Gastrocnemius medialis (tissue), 4 donors: ENCODE data around the gene ADRM1. TPM values are rescaled to one million over a fixed set of nuclear protein-coding genes. Genes with fewer than 3 reads are reported as not detected.

ENCODE experiments used
- ATAC-seq, 2 donors: fragments of 150-250 bp; one replicate each; pipeline ENCODE4 v1.9.1; 2016
- DNase-seq, 2 donors: peaks; one replicate each; pipeline ENCODE4 v3.0.0-alpha.2; 2019
- H3K27ac ChIP-seq, 4 donors: fragments of 200-600 bp; sonication (generic); 1 replicate in 1 of 4; 2 replicates in 3 of 4; pipeline ENCODE4 v1.5.1; 2016 to 2018; ENCODE audit warnings: mild to moderate bottlenecking in 2 of 4, moderate library complexity in 1 of 4
- H3K27me3 ChIP-seq, 3 donors: fragments of 200-600 bp; sonication (generic) in 2 of 3; 1 replicate in 1 of 3; 2 replicates in 2 of 3; pipeline versions ENCODE4 v1.5.1 to v1.6.0; 2016 to 2019; ENCODE audit warnings: mild to moderate bottlenecking in 1 of 3, moderate library complexity in 1 of 3
- H3K36me3 ChIP-seq, 2 donors: fragments of 200-600 bp; sonication (generic) in 1 of 2; one replicate each; pipeline ENCODE4 v1.5.1; 2017 to 2018
- H3K4me1 ChIP-seq, 2 donors: fragments of 200-600 bp; sonication (generic) in 1 of 2; one replicate each; pipeline ENCODE4 v1.5.1; 2016 to 2017; ENCODE audit warnings: mild to moderate bottlenecking in 2 of 2
- H3K4me3 ChIP-seq, 4 donors: fragments of 200-600 bp; sonication (generic) in 3 of 4; 1 replicate in 1 of 4; 2 replicates in 3 of 4; pipeline ENCODE4 v1.5.1; 2016 to 2019; ENCODE audit warnings: mild to moderate bottlenecking in 2 of 4
- H3K9me3 ChIP-seq, 3 donors: fragments of 200-600 bp; sonication (generic) in 2 of 3; 1 replicate in 1 of 3; 2 replicates in 2 of 3; pipeline ENCODE4 v1.5.1; 2016 to 2019
- POLR2A ChIP-seq, 2 donors: fragments of 450-650 bp; IDR thresholded peaks; one replicate each; pipeline ENCODE4 v1.6.1; 2017; ENCODE audit warnings: antibody characterized with exemption in 2 of 2, mild to moderate bottlenecking in 2 of 2, moderate library complexity in 2 of 2
- in situ Hi-C, 4 donors: fragments of 200-750 bp; cut with MboI; loops; one replicate each; pipeline versions ENCODE4 v1.15.0 to v1.8.0; 2017; ENCODE audit warnings: low sequenced_read_pairs in 4 of 4
- intact Hi-C: fragments of 100-400 bp; cut with DNase I; formaldehyde crosslinking; loops from one replicate; pipeline ENCODE4 v1.15.1; 2023; ENCODE audit warnings: low total_unique reads
- total RNA-seq, 4 donors: library from RNA; depleted of rRNA; stranded (reverse); fragments of >200 nt; gene quantifications; one replicate each; pipeline versions ENCODE4 v1.1.0 to v1.2.3, GENCODE V29; 2016
- TF ChIP-seq, protein P1 (sequence below), 5 experiments: fragments of 450-650 bp in 3 of 5; fragments of 200-600 bp in 2 of 5; sonication (generic) in 2 of 5; IDR thresholded peaks in 4 of 5; conservative IDR thresholded peaks in 1 of 5; 1 replicate in 4 of 5; 2 replicates in 1 of 5; pipeline ENCODE4 v1.5.1; 2016 to 2019; ENCODE audit warnings: antibody characterized with exemption in 5 of 5, mild to moderate bottlenecking in 3 of 5, moderate library complexity in 3 of 5

ADRM1 gene
- total RNA-seq, 4 donors from 2014 or later = 389 to 644 (median 611) TPM

GRCh38 chr20:62318400-62319345 lies 15.9 kb downstream of the ADRM1 start:
- no peak for DNase-seq
- intact Hi-C loops = no loop called here

GRCh38 chr20:62319346-62319909 lies 16.6 kb downstream of the ADRM1 start:
- ATAC-seq (no peak), DNase-seq (no peak)
- Histone ChIP-seq H3K27ac (no peak overlapping the region), H3K36me3 (peaks cover 0 to 17% of the 10 kb centered on the region in 2 donors), H3K9me3 (no peaks in the 10 kb centered on the region), H3K27me3 (no peaks in the 10 kb centered on the region), H3K4me1 (no peaks in the 10 kb centered on the region), H3K4me3 (no peak overlapping the region)
- intact Hi-C loops (no loop called here), in situ Hi-C loops (no loop called here)
- TF ChIP-seq, protein P1, sequence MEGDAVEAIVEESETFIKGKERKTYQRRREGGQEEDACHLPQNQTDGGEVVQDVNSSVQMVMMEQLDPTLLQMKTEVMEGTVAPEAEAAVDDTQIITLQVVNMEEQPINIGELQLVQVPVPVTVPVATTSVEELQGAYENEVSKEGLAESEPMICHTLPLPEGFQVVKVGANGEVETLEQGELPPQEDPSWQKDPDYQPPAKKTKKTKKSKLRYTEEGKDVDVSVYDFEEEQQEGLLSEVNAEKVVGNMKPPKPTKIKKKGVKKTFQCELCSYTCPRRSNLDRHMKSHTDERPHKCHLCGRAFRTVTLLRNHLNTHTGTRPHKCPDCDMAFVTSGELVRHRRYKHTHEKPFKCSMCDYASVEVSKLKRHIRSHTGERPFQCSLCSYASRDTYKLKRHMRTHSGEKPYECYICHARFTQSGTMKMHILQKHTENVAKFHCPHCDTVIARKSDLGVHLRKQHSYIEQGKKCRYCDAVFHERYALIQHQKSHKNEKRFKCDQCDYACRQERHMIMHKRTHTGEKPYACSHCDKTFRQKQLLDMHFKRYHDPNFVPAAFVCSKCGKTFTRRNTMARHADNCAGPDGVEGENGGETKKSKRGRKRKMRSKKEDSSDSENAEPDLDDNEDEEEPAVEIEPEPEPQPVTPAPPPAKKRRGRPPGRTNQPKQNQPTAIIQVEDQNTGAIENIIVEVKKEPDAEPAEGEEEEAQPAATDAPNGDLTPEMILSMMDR (IDR thresholded peaks at IDR 0.05 in 4 of 5, conservative IDR thresholded peaks at IDR 0.05 in 1 of 5) = no peak
- no peak for TF ChIP-seq POLR2A (IDR thresholded peaks at IDR 0.05)

More at GRCh38 chr20:62318400-62319345, 15.9 kb downstream of the ADRM1 start:
- peaks cover 0 to 16% of the 10 kb centered on the region in 2 donors for H3K36me3 ChIP-seq
- ATAC-seq = no peak
- in situ Hi-C loops = no loop called here
- H3K9me3 ChIP-seq = no peaks in the 10 kb centered on the region
- H3K4me3 ChIP-seq = no peak overlapping the region
- no peaks in the 10 kb centered on the region for H3K4me1 ChIP-seq
- H3K27me3 ChIP-seq = no peaks in the 10 kb centered on the region
- no peak for TF ChIP-seq POLR2A (IDR thresholded peaks at IDR 0.05)
- TF ChIP-seq, protein P1 (IDR thresholded peaks at IDR 0.05 in 4 of 5, conservative IDR thresholded peaks at IDR 0.05 in 1 of 5) = no peak
- no peak overlapping the region for H3K27ac ChIP-seq

DNA sequence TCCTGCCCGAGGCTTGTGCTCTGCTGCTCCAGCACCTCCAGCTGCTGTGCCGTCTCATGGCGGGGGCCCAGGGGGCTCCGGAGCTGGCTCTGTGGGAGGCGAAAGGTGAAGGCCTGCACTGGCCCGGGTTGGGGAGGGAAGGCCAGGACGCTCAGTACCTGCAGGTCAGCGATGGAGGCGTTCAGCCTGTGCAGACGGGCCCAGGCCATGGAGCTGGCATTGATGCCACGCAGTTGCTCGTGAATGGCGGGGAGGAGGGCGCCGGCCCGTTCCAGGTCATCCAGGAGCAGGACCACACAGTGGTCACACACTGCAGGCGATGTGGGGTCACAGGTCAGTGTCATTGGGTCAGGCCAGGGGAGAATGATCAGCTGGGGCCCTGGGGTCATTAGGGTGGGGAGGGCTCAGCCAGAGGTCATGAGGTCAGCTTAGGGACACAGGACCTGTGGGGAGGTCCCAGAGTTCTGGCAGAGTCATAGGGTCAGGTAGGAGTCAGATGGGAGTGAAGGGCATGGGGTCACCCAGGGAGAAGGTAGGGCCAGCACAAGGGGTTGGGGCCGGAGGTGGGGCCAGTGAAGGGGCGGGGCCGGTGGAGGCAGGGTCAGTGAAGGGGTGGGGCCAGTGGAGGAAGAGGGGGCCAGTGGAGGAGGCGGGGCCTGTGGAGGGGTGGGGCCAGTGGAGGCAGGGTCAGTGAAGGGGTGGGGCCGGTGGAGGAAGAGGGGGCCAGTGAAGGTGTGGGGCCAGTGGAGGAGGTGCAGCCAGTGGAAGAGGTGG lies 18.0 kb downstream of the ADRM1 start:
- Histone ChIP-seq H3K4me3 (no peak overlapping the region), H3K4me1 (no peaks in the 10 kb centered on the region), H3K27ac (no peak overlapping the region), H3K36me3 (peaks cover 0 to 19% of the 10 kb centered on the region in 2 donors), H3K27me3 (no peaks in the 10 kb centered on the region), H3K9me3 (no peaks in the 10 kb centered on the region)
- DNase-seq (no peak), ATAC-seq (no peak)
- intact Hi-C loops (no loop called here), in situ Hi-C loops (no loop called here)
- TF ChIP-seq POLR2A (IDR thresholded peaks at IDR 0.05) = no peak
- TF ChIP-seq, protein P1 (IDR thresholded peaks at IDR 0.05 in 4 of 5, conservative IDR thresholded peaks at IDR 0.05 in 1 of 5) = no peak

DNA sequence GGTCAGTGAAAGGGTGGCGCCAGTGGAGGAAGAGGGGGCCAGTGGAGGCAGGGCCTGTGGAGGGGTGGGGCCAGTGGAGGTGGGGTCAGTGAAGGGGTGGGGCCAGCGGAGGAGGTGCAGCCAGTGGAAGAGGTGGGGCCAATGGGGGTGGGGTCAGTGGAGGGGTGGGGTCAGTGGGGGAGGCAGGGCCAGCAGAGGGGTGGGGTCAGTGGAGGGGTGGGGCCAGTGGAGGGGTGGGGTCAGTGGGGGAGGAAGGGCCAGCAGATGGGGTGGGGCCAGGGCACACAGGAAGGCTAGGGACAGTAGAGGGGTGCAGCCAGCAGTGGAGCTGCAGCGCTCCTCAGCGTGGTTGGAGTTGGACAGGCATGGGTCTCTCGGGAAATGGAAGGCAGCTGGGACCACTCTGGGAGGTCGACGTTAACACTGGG lies 18.7 kb downstream of the ADRM1 start:
- intact Hi-C loops = no loop called here
- TF ChIP-seq, protein P1 (IDR thresholded peaks at IDR 0.05 in 4 of 5, conservative IDR thresholded peaks at IDR 0.05 in 1 of 5) = no peak
- no peak for TF ChIP-seq POLR2A (IDR thresholded peaks at IDR 0.05)
- peak in 1 of 2 donors; percentile 22 for ATAC-seq
- Histone ChIP-seq H3K27ac (no peak overlapping the region), H3K9me3 (no peaks in the 10 kb centered on the region), H3K4me3 (no peak overlapping the region), H3K36me3 (peaks cover 0 to 13% of the 10 kb centered on the region in 2 donors), H3K4me1 (no peaks in the 10 kb centered on the region), H3K27me3 (no peaks in the 10 kb centered on the region)
- DNase-seq = no peak
- in situ Hi-C loops = no loop called here
